GM18951 (cell line): ENCODE data around the gene GKAP1.
"Not testable (repeated sequence)": the region's sequence is repeated elsewhere in the genome, so short reads cannot be mapped to it uniquely, and the experiment has no call there.

ENCODE experiments used
- POLR2A ChIP-seq: IDR thresholded peaks from 4 replicates; pipeline ENCODE4 v1.6.1; 2011; ENCODE audit warnings: mild to moderate bottlenecking; ENCODE audit not compliant: insufficient read length, insufficient read depth; ENCODE audit errors: extremely low read depth
- in situ Hi-C: fragments of 300-500 bp; cut with MboI; formaldehyde crosslinking; loops from one replicate; pipeline ENCODE4 v1.12.0; 2022; ENCODE audit warnings: low sequenced_read_pairs, mixed read lengths, inconsistent platforms; ENCODE audit not compliant: unreplicated experiment

Gene GKAP1

DNA sequence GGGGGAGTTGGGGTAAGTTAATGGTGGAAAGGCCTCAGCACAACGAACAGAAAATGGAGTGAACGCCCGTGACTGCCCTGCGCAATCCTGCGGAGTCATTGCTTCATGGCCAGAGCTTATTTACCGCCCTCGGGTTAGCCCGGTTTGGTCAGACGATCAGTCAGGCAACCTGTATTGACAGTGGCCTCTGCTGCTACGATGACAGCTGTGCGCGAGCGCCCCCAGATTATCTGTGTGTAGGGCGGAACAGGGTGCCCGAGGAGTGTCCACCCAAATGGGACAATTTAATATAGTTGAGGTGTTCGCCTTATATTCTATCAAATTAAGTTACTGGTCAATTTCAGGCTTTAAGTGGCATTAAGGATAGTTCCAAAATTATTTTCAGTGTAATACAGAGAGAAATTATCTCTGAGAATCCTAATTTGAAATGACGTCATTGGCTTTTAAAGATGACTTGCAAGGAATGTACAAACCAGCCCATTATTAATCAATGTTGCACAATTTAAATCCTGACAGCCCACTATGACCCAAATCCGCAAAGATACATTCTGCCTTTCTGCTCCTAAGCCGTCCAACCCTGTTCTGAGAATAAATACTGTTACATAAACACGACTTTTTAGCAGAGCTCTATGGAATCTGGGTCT is 108.9 kb downstream of the GKAP1 start:
- no peak for TF ChIP-seq POLR2A
- in situ Hi-C loops = no loop called here

DNA sequence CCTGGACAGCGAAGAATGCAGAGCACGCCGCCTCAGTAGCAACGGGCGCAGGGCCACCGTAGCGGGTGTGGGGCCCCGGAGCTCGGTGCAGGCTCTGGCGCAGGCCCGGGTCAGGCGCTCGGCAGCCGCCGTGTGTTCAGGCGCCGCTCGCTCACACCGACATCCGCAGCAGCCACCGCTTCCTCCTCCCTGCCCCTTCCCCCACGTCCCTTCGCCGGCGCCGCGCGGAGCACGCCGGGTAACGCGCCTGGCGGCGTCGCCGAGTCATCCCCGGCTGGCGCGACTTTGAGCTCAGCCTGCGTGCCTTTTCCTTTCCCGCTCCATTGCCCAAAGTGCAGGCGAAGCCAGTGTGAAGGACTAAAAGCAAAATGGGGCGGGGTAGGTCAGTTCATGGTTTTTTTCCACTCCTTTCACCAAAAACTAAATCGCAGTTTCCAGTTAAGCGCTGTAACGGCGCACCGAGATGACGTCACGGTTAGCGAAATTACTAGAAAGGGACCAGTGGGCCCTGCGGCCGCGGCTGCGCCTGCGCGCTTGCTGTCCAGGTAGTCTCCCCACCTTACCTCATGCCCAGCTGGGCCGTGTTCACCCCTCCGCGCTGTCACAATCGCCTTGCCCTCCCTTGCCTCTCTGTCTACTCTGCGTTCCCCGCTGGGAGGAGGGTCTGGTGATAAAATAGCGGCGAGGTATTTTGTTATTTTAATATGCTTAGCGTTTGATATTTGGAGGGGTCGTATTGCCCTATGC is 109.6 kb downstream of the GKAP1 start, which contains the start of gene UBQLN1:
Gene UBQLN1, minus strand, starts transcription at position 191 of the 747 bp plus-strand sequence. CDS start 279 bp downstream, outside the sequence.
- in situ Hi-C loops = no loop called here

GRCh38 chr9:83707518-83707767 is 110.1 kb downstream of the GKAP1 start:
- no peak for TF ChIP-seq POLR2A
- in situ Hi-C loops = no loop called here

More for the DNA sequence above, 109.6 kb downstream of the GKAP1 start, which contains the start of gene UBQLN1:
- peak; percentile 88 for TF ChIP-seq POLR2A

DNA sequence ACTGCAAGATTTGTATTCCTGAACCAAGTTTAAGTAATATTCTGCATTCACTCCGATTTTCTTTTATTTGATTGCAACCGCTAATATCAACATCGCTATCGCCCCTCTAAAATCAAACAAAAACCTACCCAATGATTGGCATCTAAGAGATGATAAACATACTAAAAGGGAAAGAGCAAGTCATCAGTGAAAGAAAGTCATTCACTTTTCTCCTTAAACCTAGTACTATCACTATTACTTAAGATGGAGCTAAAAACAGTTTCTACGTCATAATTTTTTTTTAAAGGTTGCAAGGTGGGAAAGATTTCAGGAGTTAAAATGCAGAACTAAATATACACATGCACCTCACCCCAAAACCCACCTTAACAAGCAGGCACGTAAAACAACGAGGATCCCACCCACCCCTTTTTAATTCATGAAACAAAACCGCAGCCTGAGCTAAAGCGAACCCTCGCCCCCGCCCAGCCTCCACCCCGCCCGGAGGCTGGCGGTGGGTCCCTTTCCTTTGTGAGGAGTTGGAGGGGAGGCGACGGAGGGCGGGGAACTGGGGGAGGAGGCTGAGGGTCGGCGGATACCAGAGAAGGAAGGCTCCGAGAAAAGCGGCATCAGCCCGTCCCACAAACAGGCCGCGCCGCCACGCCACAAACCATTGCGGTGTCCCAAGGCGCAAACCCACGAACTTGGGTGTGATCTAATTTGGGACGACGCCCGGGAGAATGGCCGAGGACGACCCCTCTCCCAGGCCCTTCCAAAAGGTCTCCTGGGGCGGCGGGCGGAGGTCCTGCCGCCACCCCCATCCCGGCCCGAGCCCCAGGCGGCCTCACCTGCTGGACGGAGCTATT is 110.7 kb downstream of the GKAP1 start:
- in situ Hi-C loops = no loop called here
- TF ChIP-seq POLR2A = no peak

DNA sequence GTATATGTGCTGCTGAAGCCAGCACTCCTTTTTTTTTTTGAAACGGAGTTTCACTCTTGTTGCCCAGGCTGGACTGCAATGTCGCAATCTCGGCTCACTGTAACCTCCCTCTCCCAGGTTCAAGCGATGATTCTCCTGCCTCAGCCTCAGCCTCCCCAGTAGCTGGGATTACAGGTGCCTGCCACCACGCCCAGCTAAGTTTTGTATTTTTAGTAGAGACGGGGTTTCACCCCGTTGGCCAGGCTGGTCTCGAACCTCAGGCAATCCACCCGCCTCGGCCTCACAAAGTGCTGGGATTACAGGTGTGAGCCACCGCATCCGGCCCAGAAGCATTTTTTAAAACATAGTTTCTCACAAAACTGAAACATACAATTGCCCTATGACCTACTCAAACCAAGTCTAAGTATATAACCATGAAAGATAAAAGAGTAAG is 112.3 kb downstream of the GKAP1 start:
- in situ Hi-C loops = not testable (repeated sequence)

DNA sequence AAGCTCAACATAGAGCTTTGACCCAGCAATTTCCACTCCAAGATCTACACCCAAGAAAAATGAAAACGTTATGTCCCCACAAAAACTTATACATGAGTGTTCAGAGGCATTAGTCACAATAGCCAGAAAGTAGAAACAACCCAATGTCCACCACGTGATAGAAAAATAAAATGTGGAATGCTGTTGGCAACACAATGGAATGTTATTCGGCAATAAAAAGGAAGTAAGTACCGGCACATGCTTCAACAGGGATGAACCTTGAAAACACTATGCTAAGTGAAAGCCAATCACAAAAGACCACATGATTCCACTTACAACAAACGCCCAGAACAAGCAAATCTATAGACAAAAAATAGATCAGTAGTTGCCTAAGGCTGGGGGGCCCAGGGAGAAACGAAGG is 115.8 kb downstream of the GKAP1 start:
- TF ChIP-seq POLR2A = no peak
- in situ Hi-C loops = no loop called here

- TF ChIP-seq POLR2A = no peak
- in situ Hi-C loops = no loop called here
These were observed 116.3 kb downstream of the GKAP1 start for GRCh38 chr9:83701286-83701685.

DNA sequence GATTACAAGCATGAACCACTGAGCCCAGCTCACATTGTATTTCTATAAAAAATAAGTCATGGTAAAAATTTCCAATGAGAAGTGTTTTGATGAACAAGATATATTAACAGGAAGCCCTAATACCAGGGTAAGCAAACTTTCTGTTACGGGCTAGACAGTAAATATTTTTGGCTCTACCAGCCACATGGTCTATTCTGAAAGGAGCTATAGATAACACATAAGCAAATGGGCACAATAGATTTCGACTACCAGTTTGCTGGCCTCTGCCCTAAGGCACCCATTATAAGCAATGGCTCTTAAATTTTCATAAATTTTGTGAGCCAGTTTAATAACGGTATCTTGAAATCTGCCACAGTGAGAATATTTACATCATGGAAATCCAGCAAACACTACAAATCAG is 118.0 kb downstream of the GKAP1 start:
- no peak for TF ChIP-seq POLR2A
- in situ Hi-C loops = no loop called here

GRCh38 chr9:83698976-83699585 is 118.5 kb downstream of the GKAP1 start:
- TF ChIP-seq POLR2A = no peak
- in situ Hi-C loops = no loop called here

GRCh38 chr9:83691492-83691891 is 126.1 kb downstream of the GKAP1 start:
- TF ChIP-seq POLR2A = no peak
- in situ Hi-C loops = no loop called here
